HG03159 (cell line): ENCODE data around the gene DMD.
A peak's percentile ranks its signal among the peaks of the same experiment; 100 is the strongest.
"Not testable (repeated sequence)": the region's sequence is repeated elsewhere in the genome, so short reads cannot be mapped to it uniquely, and the experiment has no call there.

ENCODE experiments used
- ATAC-seq: cut with Tn5 transposase; IDR thresholded peaks from one replicate; pipeline ENCODE4 v1.9.1; 2021; ENCODE audit warnings: mild to moderate bottlenecking, moderate library complexity; ENCODE audit not compliant: unreplicated experiment

DMD gene

GRCh38 chrX:31656013-31656412 is 1555.3 kb downstream of the DMD start:
- ATAC-seq: no peak

- no peak for ATAC-seq
These were observed 1557.9 kb downstream of the DMD start for GRCh38 chrX:31653422-31653821.

GRCh38 chrX:31652650-31653049 is 1558.7 kb downstream of the DMD start:
- ATAC-seq: no peak

- ATAC-seq: no peak
These were observed 1562.1 kb downstream of the DMD start for GRCh38 chrX:31649201-31649600.

GRCh38 chrX:31633349-31633748 is 1578.0 kb downstream of the DMD start:
- ATAC-seq: no peak

GRCh38 chrX:31629195-31629594 is 1582.2 kb downstream of the DMD start:
- ATAC-seq: no peak

GRCh38 chrX:31609130-31609529 is 1602.2 kb downstream of the DMD start:
- no peak for ATAC-seq

GRCh38 chrX:31608638-31609037 is 1602.7 kb downstream of the DMD start:
- no peak for ATAC-seq

GRCh38 chrX:31606771-31607170 is 1604.6 kb downstream of the DMD start:
- ATAC-seq: no peak

GRCh38 chrX:31604629-31605221 is 1606.6 kb downstream of the DMD start:
- ATAC-seq: peak; percentile 86

- ATAC-seq: no peak
These were observed 1607.8 kb downstream of the DMD start for GRCh38 chrX:31603411-31604120.

- no peak for ATAC-seq
These were observed 1610.5 kb downstream of the DMD start for GRCh38 chrX:31600823-31601222.

- ATAC-seq: no peak
These were observed 1618.0 kb downstream of the DMD start for GRCh38 chrX:31593353-31593752.

GRCh38 chrX:31591355-31591754 is 1620.0 kb downstream of the DMD start:
- no peak for ATAC-seq

GRCh38 chrX:31590581-31591114 is 1620.7 kb downstream of the DMD start:
- no peak for ATAC-seq

GRCh38 chrX:31589503-31589902 is 1621.8 kb downstream of the DMD start:
- no peak for ATAC-seq

- no peak for ATAC-seq
These were observed 1623.0 kb downstream of the DMD start for GRCh38 chrX:31588355-31588754.

- not testable (repeated sequence) for ATAC-seq
These were observed 1627.5 kb downstream of the DMD start for GRCh38 chrX:31583892-31584291.

- no peak for ATAC-seq
These were observed 1630.6 kb downstream of the DMD start for GRCh38 chrX:31580726-31581125.

GRCh38 chrX:31580227-31580626 is 1631.1 kb downstream of the DMD start:
- no peak for ATAC-seq

GRCh38 chrX:31572360-31572759 is 1639.0 kb downstream of the DMD start:
- ATAC-seq: no peak

- ATAC-seq: no peak
These were observed 1640.7 kb downstream of the DMD start for GRCh38 chrX:31570658-31571057.
